HepG2 (cell line): ENCODE results near the gene SERAC1. TPM values are rescaled to one million over a fixed set of nuclear protein-coding genes. Genes with fewer than 3 reads are reported as not detected.

ENCODE experiments used
- ATAC-seq: fragments of 200-7000 bp; cut with Tn5 transposase; 3 replicates; pipeline ENCODE4 v1.9.1; 2020; ENCODE audit warnings: mild to moderate bottlenecking, moderate library complexity
- BruUV-seq: library from RNA; stranded (reverse); fragments of 400-500 nt; replicated peaks from 2 replicates; lab custom pipeline; 2021; lab: Mats Ljungman, UMichigan
- CTCF ChIA-PET: fragments of 300-600 bp; formaldehyde crosslinking; extraction: SDS; loops from one replicate; lab custom pipeline; 2021; ENCODE audit warnings: low total read pairs, inconsistent platforms, low intra/inter-chr PET ratio; lab: Yijun Ruan, JAX
- POLR2A ChIA-PET: fragments of 350-600 bp; sonication (Branson Sonifier 250); formaldehyde crosslinking; loops from one replicate; lab custom pipeline; 2020; ENCODE audit warnings: antibody characterized with exemption, inconsistent platforms; lab: Yijun Ruan, JAX
- DNase-seq: peaks from one replicate; pipeline ENCODE4 v3.0.0-alpha.2; 2015; ENCODE audit warnings: low spot score
- FAIRE-seq: peaks from 3 replicates; lab custom pipeline; 2011; peaks lifted over from hg19 to GRCh38; lab: Jason Lieb, UNC
- H2AFZ ChIP-seq: one replicate; pipeline ENCODE4 v1.6.1; 2011; ENCODE audit warnings: low read length, inconsistent platforms
- H3K27ac ChIP-seq: fragments of 300-600 bp; 3 replicates; pipeline ENCODE4 v1.8.0; 2011; ENCODE audit warnings: mixed run types, mild to moderate bottlenecking, mixed read lengths, low read length, inconsistent platforms; ENCODE audit not compliant: insufficient read depth; ENCODE audit errors: extremely low read length
- H3K27me3 ChIP-seq, 2 experiments: fragments of 200-600 bp in 1 of 2; 2 replicates in 1 of 2; 3 replicates in 1 of 2; pipeline versions ENCODE4 v1.6.0 to v1.8.0; 2011; ENCODE audit warnings: low read length in 2 of 2, mild to moderate bottlenecking in 2 of 2, moderate library complexity in 2 of 2, inconsistent platforms in 1 of 2; ENCODE audit not compliant: insufficient read depth in 2 of 2, control insufficient read depth in 1 of 2
- H3K36me3 ChIP-seq, 2 experiments: fragments of 200-600 bp in 1 of 2; replicated peaks in 1 of 2; 2 replicates in 1 of 2; 3 replicates in 1 of 2; pipeline versions ENCODE4 v1.5.1 to v1.8.0; 2011; ENCODE audit warnings: low read length in 2 of 2, inconsistent platforms in 1 of 2; ENCODE audit not compliant: insufficient read depth in 2 of 2, control insufficient read depth in 1 of 2
- H3K4me1 ChIP-seq: 2 replicates; pipeline ENCODE4 v1.5.1; 2012; ENCODE audit warnings: low read length, inconsistent platforms; ENCODE audit not compliant: insufficient read depth
- H3K4me2 ChIP-seq: 2 replicates; pipeline ENCODE4 v1.6.0; 2011; ENCODE audit warnings: low read depth, low read length, inconsistent platforms
- H3K4me3 ChIP-seq, 3 experiments: fragments of 200-600 bp in 1 of 3; sonication (generic), shearing (Covaris generic) in 1 of 3; replicated peaks in 1 of 3; 2 replicates each; pipeline ENCODE4 v1.5.1; 2011 to 2016; ENCODE audit warnings: low read length in 3 of 3, inconsistent platforms in 2 of 3, low read depth in 2 of 3, mild to moderate bottlenecking in 2 of 3, control low read depth in 1 of 3, mixed read lengths in 1 of 3; ENCODE audit not compliant: insufficient read depth in 1 of 3
- H3K79me2 ChIP-seq: one replicate; pipeline ENCODE4 v1.6.1; 2011; ENCODE audit warnings: low read length, inconsistent platforms; ENCODE audit not compliant: insufficient read depth
- H3K9ac ChIP-seq: 2 replicates; pipeline ENCODE4 v1.6.0; 2011; ENCODE audit warnings: mild to moderate bottlenecking, low read depth, low read length, inconsistent platforms; ENCODE audit not compliant: insufficient read depth
- H3K9me3 ChIP-seq: 2 replicates; pipeline ENCODE4 v1.5.1; 2012; ENCODE audit warnings: mild to moderate bottlenecking, low read length
- H4K20me1 ChIP-seq: 2 replicates; pipeline ENCODE4 v1.6.0; 2011; ENCODE audit warnings: inconsistent platforms, mild to moderate bottlenecking, low read length, moderate library complexity; ENCODE audit not compliant: insufficient read depth
- AGO2 ChIP-seq: fragments of 200-400 bp; formaldehyde crosslinking; optimal IDR thresholded peaks from 2 replicates; pipeline ENCODE3; 2017; ENCODE audit warnings: mild to moderate bottlenecking, low read depth, low read length, moderate library complexity
- DR1 ChIP-seq: sonication (generic); formaldehyde crosslinking; IDR thresholded peaks from 2 replicates; pipeline ENCODE4 v1.8.0; 2021; ENCODE audit warnings: mild to moderate bottlenecking, missing genetic modification reagents, inconsistent platforms
- HOXA5 ChIP-seq: sonication (generic); formaldehyde crosslinking; IDR thresholded peaks from 2 replicates; pipeline ENCODE4 v1.4.0; 2020; ENCODE audit warnings: missing genetic modification reagents
- KLF12 ChIP-seq: sonication (generic); formaldehyde crosslinking; IDR thresholded peaks from 2 replicates; pipeline ENCODE4 v1.4.0; 2020; ENCODE audit warnings: missing genetic modification reagents, borderline replicate concordance
- RBM22 ChIP-seq: fragments of 200-400 bp; formaldehyde crosslinking; optimal IDR thresholded peaks from 2 replicates; pipeline ENCODE3; 2017; ENCODE audit warnings: mild to moderate bottlenecking, low read length, moderate library complexity
- ZBTB42 ChIP-seq: sonication (generic); formaldehyde crosslinking; IDR thresholded peaks from 2 replicates; pipeline ENCODE4 v1.5.0; 2020; ENCODE audit warnings: mild to moderate bottlenecking, missing genetic modification reagents
- WGBS: methylation state at CpG from one replicate; pipeline ENCODE4 v1.1.6; 2017; ENCODE audit warnings: low lambda C conversion rate; 5-methylcytosine and 5-hydroxymethylcytosine counted together
- in situ Hi-C: cut with HindIII; loops from 2 replicates; pipeline ENCODE4 v1.10.0; 2017; ENCODE audit warnings: low pct_unique_long_range_greater_than_20kb; ENCODE audit not compliant: extremely low pct_ligation_motif_present
- intact Hi-C: fragments of 100-400 bp; cut with micrococcal nuclease; formaldehyde crosslinking; loops from one replicate; pipeline ENCODE4 v1.10.0; 2022; ENCODE audit not compliant: unreplicated experiment
- polyA plus RNA-seq, 8 experiments: library from polyadenylated mRNA; depleted of rRNA in 3 of 8; stranded (reverse) in 7 of 8; unstranded in 1 of 8; fragments of >200 nt; fragmentation: Illumina TruSeq in 4 of 8; extraction: Trizol in 4 of 8; gene quantifications; 2 replicates each; pipeline versions ENCODE4 v1.2.1 to v1.2.3, GENCODE V29; 2011 to 2016; ENCODE audit warnings: low read depth in 4 of 8, missing spikeins in 1 of 8, mixed read lengths in 1 of 8; ENCODE audit not compliant: insufficient read depth in 1 of 8
- total RNA-seq, 5 experiments: library from RNA; depleted of rRNA; stranded (reverse); fragments of >200 nt; fragmentation: Illumina TruSeq; extraction: Trizol; gene quantifications; 2 replicates each; pipeline ENCODE4 v1.2.3, GENCODE V29; 2016; ENCODE audit warnings: low read depth in 1 of 5
- TF ChIP-seq, protein P1 (sequence below): sonication (generic); formaldehyde crosslinking; IDR thresholded peaks from 2 replicates; pipeline ENCODE4 v1.5.0; 2020; ENCODE audit warnings: missing genetic modification reagents
- TF ChIP-seq, protein P2 (sequence below): sonication (generic); formaldehyde crosslinking; IDR thresholded peaks from 2 replicates; pipeline ENCODE4 v1.8.0; 2022; ENCODE audit warnings: low read depth, missing genetic modification reagents
- TF ChIP-seq, protein P3 (sequence below): sonication (generic); formaldehyde crosslinking; IDR thresholded peaks from 2 replicates; pipeline ENCODE4 v1.5.0; 2020; ENCODE audit warnings: missing genetic modification reagents
- TF ChIP-seq, protein P4 (sequence below): IDR thresholded peaks from 2 replicates; pipeline ENCODE4 v1.6.1; 2016; ENCODE audit warnings: missing compliant biosample characterization, missing genetic modification reagents, borderline replicate concordance
- TF ChIP-seq, protein P5 (sequence below): sonication (generic); formaldehyde crosslinking; IDR thresholded peaks from 2 replicates; pipeline ENCODE4 v1.5.1; 2020; ENCODE audit warnings: mild to moderate bottlenecking, missing genetic modification reagents, moderate library complexity
- TF ChIP-seq, protein P6 (sequence below): sonication (generic); formaldehyde crosslinking; IDR thresholded peaks from 2 replicates; pipeline ENCODE4 v1.4.0; 2020; ENCODE audit warnings: missing genetic modification reagents

Gene SERAC1
- total and polyA plus RNA-seq, 2 of the 13 experiments (the other 11 are each of a cell fraction or from before 2014, with no cell fraction given), result 4.5 to 8.1 TPM

GRCh38 chr6:158095671-158096070, 72.4 kb downstream of the SERAC1 start:
- no peak for FAIRE-seq
- POLR2A ChIA-PET, result no interaction called here
- TF ChIP-seq, protein P1, sequence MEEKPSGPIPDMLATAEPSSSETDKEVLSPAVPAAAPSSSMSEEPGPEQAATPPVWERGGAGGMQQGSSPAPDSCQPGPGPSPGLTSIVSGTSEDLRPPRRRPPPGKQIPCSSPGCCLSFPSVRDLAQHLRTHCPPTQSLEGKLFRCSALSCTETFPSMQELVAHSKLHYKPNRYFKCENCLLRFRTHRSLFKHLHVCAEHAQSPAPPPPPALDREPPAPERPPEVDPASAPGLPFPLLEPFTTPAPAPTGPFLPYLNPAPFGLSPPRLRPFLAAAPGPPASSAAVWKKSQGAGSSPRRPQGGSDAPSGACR (CRISPR knock-in tag), result no peak
- TF ChIP-seq, protein P2, sequence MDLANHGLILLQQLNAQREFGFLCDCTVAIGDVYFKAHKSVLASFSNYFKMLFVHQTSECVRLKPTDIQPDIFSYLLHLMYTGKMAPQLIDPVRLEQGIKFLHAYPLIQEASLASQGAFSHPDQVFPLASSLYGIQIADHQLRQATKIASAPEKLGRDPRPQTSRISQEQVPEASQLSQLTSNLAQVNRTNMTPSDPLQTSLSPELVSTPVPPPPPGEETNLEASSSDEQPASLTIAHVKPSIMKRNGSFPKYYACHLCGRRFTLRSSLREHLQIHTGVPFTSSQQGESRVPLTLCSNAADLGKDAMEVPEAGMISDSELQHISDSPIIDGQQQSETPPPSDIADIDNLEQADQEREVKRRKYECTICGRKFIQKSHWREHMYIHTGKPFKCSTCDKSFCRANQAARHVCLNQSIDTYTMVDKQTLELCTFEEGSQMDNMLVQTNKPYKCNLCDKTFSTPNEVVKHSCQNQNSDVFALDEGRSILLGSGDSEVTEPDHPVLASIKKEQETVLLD (CRISPR knock-in tag), result no peak
- peak; percentile 53 for TF ChIP-seq AGO2
- peak; percentile 21 for TF ChIP-seq RBM22
- TF ChIP-seq DR1 (CRISPR knock-in tag), result no peak
- TF ChIP-seq HOXA5 (CRISPR knock-in tag), result no peak
- TF ChIP-seq, protein P3, sequence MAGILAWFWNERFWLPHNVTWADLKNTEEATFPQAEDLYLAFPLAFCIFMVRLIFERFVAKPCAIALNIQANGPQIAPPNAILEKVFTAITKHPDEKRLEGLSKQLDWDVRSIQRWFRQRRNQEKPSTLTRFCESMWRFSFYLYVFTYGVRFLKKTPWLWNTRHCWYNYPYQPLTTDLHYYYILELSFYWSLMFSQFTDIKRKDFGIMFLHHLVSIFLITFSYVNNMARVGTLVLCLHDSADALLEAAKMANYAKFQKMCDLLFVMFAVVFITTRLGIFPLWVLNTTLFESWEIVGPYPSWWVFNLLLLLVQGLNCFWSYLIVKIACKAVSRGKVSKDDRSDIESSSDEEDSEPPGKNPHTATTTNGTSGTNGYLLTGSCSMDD (CRISPR knock-in tag), result no peak
- TF ChIP-seq, protein P4, sequence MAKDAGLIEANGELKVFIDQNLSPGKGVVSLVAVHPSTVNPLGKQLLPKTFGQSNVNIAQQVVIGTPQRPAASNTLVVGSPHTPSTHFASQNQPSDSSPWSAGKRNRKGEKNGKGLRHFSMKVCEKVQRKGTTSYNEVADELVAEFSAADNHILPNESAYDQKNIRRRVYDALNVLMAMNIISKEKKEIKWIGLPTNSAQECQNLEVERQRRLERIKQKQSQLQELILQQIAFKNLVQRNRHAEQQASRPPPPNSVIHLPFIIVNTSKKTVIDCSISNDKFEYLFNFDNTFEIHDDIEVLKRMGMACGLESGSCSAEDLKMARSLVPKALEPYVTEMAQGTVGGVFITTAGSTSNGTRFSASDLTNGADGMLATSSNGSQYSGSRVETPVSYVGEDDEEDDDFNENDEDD (CRISPR knock-in tag), result no peak
- TF ChIP-seq, protein P5, sequence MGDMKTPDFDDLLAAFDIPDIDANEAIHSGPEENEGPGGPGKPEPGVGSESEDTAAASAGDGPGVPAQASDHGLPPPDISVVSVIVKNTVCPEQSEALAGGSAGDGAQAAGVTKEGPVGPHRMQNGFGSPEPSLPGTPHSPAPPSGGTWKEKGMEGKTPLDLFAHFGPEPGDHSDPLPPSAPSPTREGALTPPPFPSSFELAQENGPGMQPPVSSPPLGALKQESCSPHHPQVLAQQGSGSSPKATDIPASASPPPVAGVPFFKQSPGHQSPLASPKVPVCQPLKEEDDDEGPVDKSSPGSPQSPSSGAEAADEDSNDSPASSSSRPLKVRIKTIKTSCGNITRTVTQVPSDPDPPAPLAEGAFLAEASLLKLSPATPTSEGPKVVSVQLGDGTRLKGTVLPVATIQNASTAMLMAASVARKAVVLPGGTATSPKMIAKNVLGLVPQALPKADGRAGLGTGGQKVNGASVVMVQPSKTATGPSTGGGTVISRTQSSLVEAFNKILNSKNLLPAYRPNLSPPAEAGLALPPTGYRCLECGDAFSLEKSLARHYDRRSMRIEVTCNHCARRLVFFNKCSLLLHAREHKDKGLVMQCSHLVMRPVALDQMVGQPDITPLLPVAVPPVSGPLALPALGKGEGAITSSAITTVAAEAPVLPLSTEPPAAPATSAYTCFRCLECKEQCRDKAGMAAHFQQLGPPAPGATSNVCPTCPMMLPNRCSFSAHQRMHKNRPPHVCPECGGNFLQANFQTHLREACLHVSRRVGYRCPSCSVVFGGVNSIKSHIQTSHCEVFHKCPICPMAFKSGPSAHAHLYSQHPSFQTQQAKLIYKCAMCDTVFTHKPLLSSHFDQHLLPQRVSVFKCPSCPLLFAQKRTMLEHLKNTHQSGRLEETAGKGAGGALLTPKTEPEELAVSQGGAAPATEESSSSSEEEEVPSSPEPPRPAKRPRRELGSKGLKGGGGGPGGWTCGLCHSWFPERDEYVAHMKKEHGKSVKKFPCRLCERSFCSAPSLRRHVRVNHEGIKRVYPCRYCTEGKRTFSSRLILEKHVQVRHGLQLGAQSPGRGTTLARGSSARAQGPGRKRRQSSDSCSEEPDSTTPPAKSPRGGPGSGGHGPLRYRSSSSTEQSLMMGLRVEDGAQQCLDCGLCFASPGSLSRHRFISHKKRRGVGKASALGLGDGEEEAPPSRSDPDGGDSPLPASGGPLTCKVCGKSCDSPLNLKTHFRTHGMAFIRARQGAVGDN (CRISPR knock-in tag), result peak; percentile 12; the same call in 1 of the 2 replicates
- TF ChIP-seq ZBTB42 (CRISPR knock-in tag), result no peak
- no peak for TF ChIP-seq KLF12 (CRISPR knock-in tag)
- TF ChIP-seq, protein P6, sequence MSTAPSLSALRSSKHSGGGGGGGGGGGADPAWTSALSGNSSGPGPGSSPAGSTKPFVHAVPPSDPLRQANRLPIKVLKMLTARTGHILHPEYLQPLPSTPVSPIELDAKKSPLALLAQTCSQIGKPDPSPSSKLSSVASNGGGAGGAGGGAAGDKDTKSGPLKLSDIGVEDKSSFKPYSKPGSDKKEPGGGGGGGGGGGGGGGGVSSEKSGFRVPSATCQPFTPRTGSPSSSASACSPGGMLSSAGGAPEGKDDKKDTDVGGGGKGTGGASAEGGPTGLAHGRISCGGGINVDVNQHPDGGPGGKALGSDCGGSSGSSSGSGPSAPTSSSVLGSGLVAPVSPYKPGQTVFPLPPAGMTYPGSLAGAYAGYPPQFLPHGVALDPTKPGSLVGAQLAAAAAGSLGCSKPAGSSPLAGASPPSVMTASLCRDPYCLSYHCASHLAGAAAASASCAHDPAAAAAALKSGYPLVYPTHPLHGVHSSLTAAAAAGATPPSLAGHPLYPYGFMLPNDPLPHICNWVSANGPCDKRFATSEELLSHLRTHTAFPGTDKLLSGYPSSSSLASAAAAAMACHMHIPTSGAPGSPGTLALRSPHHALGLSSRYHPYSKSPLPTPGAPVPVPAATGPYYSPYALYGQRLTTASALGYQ, result no peak

More at GRCh38 chr6:158095671-158096070, 72.4 kb downstream of the SERAC1 start:
- H3K27ac ChIP-seq, result peak overlapping the region; percentile 12
- H3K9me3 ChIP-seq, result no peaks in the 10 kb centered on the region
- H3K9ac ChIP-seq, result no peak overlapping the region
- no peaks in the 10 kb centered on the region for H3K27me3 ChIP-seq
- H3K4me2 ChIP-seq, result no peak overlapping the region
- H3K36me3 ChIP-seq, result peaks cover 23 to 71% of the 10 kb centered on the region in 2 experiments
- no peaks in the 10 kb centered on the region for H4K20me1 ChIP-seq
- ATAC-seq, result no peak
- H3K4me1 ChIP-seq, result peaks cover 14% of the 10 kb centered on the region
- WGBS, result 96% methylated on average over 15 of the region's 15 CpGs
- no peaks in the 10 kb centered on the region for H3K79me2 ChIP-seq
- no peak for DNase-seq
- no peak overlapping the region for H3K4me3 ChIP-seq
- CTCF ChIA-PET, result no interaction called here
- intact Hi-C loops (no loop called here), in situ Hi-C loops (no loop called here)
- no TSS peak for BruUV-seq
- H2AFZ ChIP-seq, result no peak overlapping the region
